Esophagus muscularis mucosa (tissue), 2 donors: ENCODE data around the gene REC8.

ENCODE experiments used
- POLR2A ChIP-seq: fragments of 450-650 bp; IDR thresholded peaks from one replicate; pipeline ENCODE4 v1.6.1; 2017; ENCODE audit warnings: antibody characterized with exemption, moderate library complexity, mild to moderate bottlenecking, low read depth
- POLR2AphosphoS5 ChIP-seq, 2 donors: sonication (generic); formaldehyde crosslinking; IDR thresholded peaks; one replicate each; pipeline ENCODE4 v1.6.1; 2017; ENCODE audit warnings: antibody characterized with exemption in 2 of 2

DNA sequence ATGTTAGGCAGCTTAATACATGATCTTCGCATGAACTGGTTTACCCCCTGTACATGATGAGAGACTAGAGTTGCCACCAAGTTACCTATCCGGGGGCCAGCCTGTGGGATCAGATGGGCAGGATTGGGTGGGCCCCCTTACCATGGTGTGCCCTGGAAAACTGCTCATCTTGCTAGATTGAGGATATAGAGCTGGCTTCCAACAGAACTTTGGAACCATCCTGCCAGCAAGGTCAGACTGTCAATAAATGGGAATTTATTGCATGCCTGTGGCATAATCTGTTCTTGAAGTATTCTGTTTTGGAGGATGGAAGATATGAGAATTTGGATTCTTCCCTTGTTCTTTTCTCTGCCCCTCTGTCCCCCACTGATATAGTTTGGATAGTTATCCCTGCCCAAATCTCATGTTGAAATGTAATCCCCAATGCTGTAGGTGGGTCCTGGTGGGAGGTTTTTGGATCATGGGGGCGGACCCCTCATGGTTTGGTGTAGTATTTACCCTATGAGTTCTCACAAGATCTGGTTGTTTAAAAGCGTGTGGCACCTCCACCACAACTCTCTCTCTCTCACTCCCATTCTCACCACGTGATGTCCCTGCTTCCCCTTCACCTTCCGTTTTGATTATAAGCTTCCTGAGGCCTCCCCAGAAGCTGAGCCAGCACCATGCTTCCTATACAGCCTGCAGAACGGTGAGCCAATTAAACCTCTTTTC lies 27.1 kb downstream of the REC8 start:
- no peak for TF ChIP-seq POLR2A
- TF ChIP-seq POLR2AphosphoS5 (IDR thresholded peaks at IDR 0.05): no peak
